ENCODE results near the gene TAX1BP1.
A peak's percentile ranks its signal among the peaks of the same experiment; 100 is the strongest.

The TAX1BP1 gene

GRCh38 chr7:27739301-27739908, 557 bp upstream of the TAX1BP1 start:
- DNase-seq = no peak

- peak; percentile 71 for DNase-seq
Observed at GRCh38 chr7:27740449-27741086, 606 bp downstream of the TAX1BP1 start.

- DNase-seq = peak; percentile 57
Observed at GRCh38 chr7:27742091-27742710, 2.2 kb downstream of the TAX1BP1 start.

GRCh38 chr7:27745064-27745583, 5.2 kb downstream of the TAX1BP1 start:
- DNase-seq = peak; percentile 75

- no peak for DNase-seq
Observed at GRCh38 chr7:27746486-27746885, 6.5 kb downstream of the TAX1BP1 start.

GRCh38 chr7:27746978-27747377, 7.0 kb downstream of the TAX1BP1 start:
- no peak for DNase-seq

GRCh38 chr7:27747589-27748368, 7.8 kb downstream of the TAX1BP1 start:
- no peak for DNase-seq

GRCh38 chr7:27750316-27750715, 10.4 kb downstream of the TAX1BP1 start:
- no peak for DNase-seq

- no peak for DNase-seq
Observed at GRCh38 chr7:27751888-27752660, 12.1 kb downstream of the TAX1BP1 start.

GRCh38 chr7:27753863-27754262, 13.9 kb downstream of the TAX1BP1 start:
- DNase-seq = no peak

GRCh38 chr7:27756298-27756697, 16.3 kb downstream of the TAX1BP1 start:
- DNase-seq = no peak

- DNase-seq = no peak
Observed at GRCh38 chr7:27759491-27759890, 19.5 kb downstream of the TAX1BP1 start.

GRCh38 chr7:27762062-27762461, 22.1 kb downstream of the TAX1BP1 start:
- DNase-seq = no peak

GRCh38 chr7:27763983-27764508, 24.1 kb downstream of the TAX1BP1 start:
- no peak for DNase-seq

- DNase-seq = no peak
Observed at GRCh38 chr7:27765841-27766240, 25.9 kb downstream of the TAX1BP1 start.

- no peak for DNase-seq
Observed at GRCh38 chr7:27767374-27767773, 27.4 kb downstream of the TAX1BP1 start.

- DNase-seq = no peak
Observed at GRCh38 chr7:27771111-27771510, 31.1 kb downstream of the TAX1BP1 start.

GRCh38 chr7:27774717-27775328, 34.9 kb downstream of the TAX1BP1 start:
- DNase-seq = peak; percentile 54

- no peak for DNase-seq
Observed at GRCh38 chr7:27775782-27776181, 35.8 kb downstream of the TAX1BP1 start.

- no peak for DNase-seq
Observed at GRCh38 chr7:27777662-27778061, 37.7 kb downstream of the TAX1BP1 start.

GRCh38 chr7:27779873-27780272, 39.9 kb downstream of the TAX1BP1 start:
- no peak for DNase-seq

GRCh38 chr7:27781188-27781587, 41.2 kb downstream of the TAX1BP1 start:
- no peak for DNase-seq
